ENCODE measurements around the gene PRKAR1B. TPM values are rescaled to one million over a fixed set of nuclear protein-coding genes. Genes with fewer than 3 reads are reported as not detected.

The PRKAR1B gene
- total and polyA plus RNA-seq, 10 of the 15 experiments (the other 5 are each of a cell fraction or from before 2014, with no cell fraction given) = 1.4 to 45.6 (median 19.3) TPM

GRCh38 chr7:620885-621284 lies 106.2 kb downstream of the PRKAR1B start:
- no peak overlapping the region for H3K4me3 ChIP-seq
- H3K36me3 ChIP-seq (ENCODE audit: control insufficient read depth in 2 of 2, insufficient read depth in 2 of 2, low read length in 1 of 2) = no peaks in the 10 kb centered on the region
- TF ChIP-seq CBX5 (IDR thresholded peaks at IDR 0.05; ENCODE audit: low read depth) = peak; percentile 55; the same call in 1 of the 2 replicates
- no peak for TF ChIP-seq ELK1 (IDR thresholded peaks at IDR 0.05; ENCODE audit: low read depth, low read length)
- TF ChIP-seq SPI1 (IDR thresholded peaks at IDR 0.05; ENCODE audit: borderline replicate concordance, insufficient read depth, low read depth, low read length) = no peak
- ChIA-PET SMC1A (ENCODE audit: uncharacterized antibody, unreplicated experiment) (no interaction called here), POLR2A (no interaction called here), RAD21 (ENCODE audit: unreplicated experiment) (no interaction called here), CTCF (no interaction called here)
- ATAC-seq (no peak), FAIRE-seq (no peak), DNase-seq (ENCODE audit: low read depth, low spot score) (no peak)
- no peak overlapping the region for H3K4me2 ChIP-seq (ENCODE audit: control insufficient read depth, insufficient read depth)
- no peak overlapping the region for H3K27ac ChIP-seq (ENCODE audit: control insufficient read depth, insufficient read depth)
- no peaks in the 10 kb centered on the region for H3K4me1 ChIP-seq (ENCODE audit: control insufficient read depth, insufficient read depth, low read length)
- intact Hi-C loops (cut with micrococcal nuclease; ENCODE audit: unreplicated experiment) (no loop called here), in situ Hi-C loops (cut with MboI) (no loop called here)
- no TSS peak for BruUV-seq (replicated peaks)
- H3K9ac ChIP-seq (ENCODE audit: control insufficient read depth, insufficient read depth, low read length) = no peak overlapping the region
- no peaks in the 10 kb centered on the region for H3K79me2 ChIP-seq (ENCODE audit: control insufficient read depth, insufficient read depth, low read length)
- H3K9me3 ChIP-seq (replicated peaks; ENCODE audit: control insufficient read depth, insufficient read depth, low read length) = peaks cover 10% of the 10 kb centered on the region; the same call in 2 of the 3 replicates
- H4K20me1 ChIP-seq (ENCODE audit: control insufficient read depth, insufficient read depth) = no peaks in the 10 kb centered on the region
- no peaks in the 10 kb centered on the region for H3K27me3 ChIP-seq (replicated peaks in 1 of 2; ENCODE audit: control insufficient read depth in 2 of 2, insufficient read depth in 2 of 2, low read length in 1 of 2)
- no peak overlapping the region for H2AFZ ChIP-seq (ENCODE audit: control insufficient read depth, low read depth, low read length)

- H3K79me2 ChIP-seq (ENCODE audit: control insufficient read depth, insufficient read depth, low read length) = no peaks in the 10 kb centered on the region
- H3K9me3 ChIP-seq (replicated peaks; ENCODE audit: control insufficient read depth, insufficient read depth, low read length) = peaks cover 10% of the 10 kb centered on the region; the same call in 2 of the 3 replicates
- no peak for ATAC-seq
- FAIRE-seq = no peak
- no peak for DNase-seq (ENCODE audit: low read depth, low spot score)
- H3K36me3 ChIP-seq (ENCODE audit: control insufficient read depth in 2 of 2, insufficient read depth in 2 of 2, low read length in 1 of 2) = no peaks in the 10 kb centered on the region
- SMC1A ChIA-PET (ENCODE audit: uncharacterized antibody, unreplicated experiment) = no interaction called here
- no peaks in the 10 kb centered on the region for H3K27me3 ChIP-seq (replicated peaks in 1 of 2; ENCODE audit: control insufficient read depth in 2 of 2, insufficient read depth in 2 of 2, low read length in 1 of 2)
- no TSS peak for BruUV-seq (replicated peaks)
- intact Hi-C loops (cut with micrococcal nuclease; ENCODE audit: unreplicated experiment) = no loop called here
- POLR2A ChIA-PET = no interaction called here
- no peak overlapping the region for H3K4me2 ChIP-seq (ENCODE audit: control insufficient read depth, insufficient read depth)
- no peak overlapping the region for H3K9ac ChIP-seq (ENCODE audit: control insufficient read depth, insufficient read depth, low read length)
- RAD21 ChIA-PET (ENCODE audit: unreplicated experiment) = no interaction called here
- H2AFZ ChIP-seq (ENCODE audit: control insufficient read depth, low read depth, low read length) = no peak overlapping the region
- no peaks in the 10 kb centered on the region for H4K20me1 ChIP-seq (ENCODE audit: control insufficient read depth, insufficient read depth)
- H3K27ac ChIP-seq (ENCODE audit: control insufficient read depth, insufficient read depth) = no peak overlapping the region
- H3K4me1 ChIP-seq (ENCODE audit: control insufficient read depth, insufficient read depth, low read length) = no peaks in the 10 kb centered on the region
- 46% methylated on average over 5 of the region's 5 CpGs for WGBS (ENCODE audit: insufficient coverage, insufficient replicate concordance, low lambda C conversion rate, missing lambda C conversion rate)
- no peak overlapping the region for H3K4me3 ChIP-seq
- in situ Hi-C loops (cut with MboI) = no loop called here
- CTCF ChIA-PET = no interaction called here
- TF ChIP-seq IRF5 (IDR thresholded peaks at IDR 0.05; ENCODE audit: borderline replicate concordance) = no peak
- no peak for TF ChIP-seq TCF3 (IDR thresholded peaks at IDR 0.05; ENCODE audit: borderline replicate concordance, insufficient read depth, low read depth, low read length)
- no peak for TF ChIP-seq ATF3 (IDR thresholded peaks at IDR 0.05; ENCODE audit: borderline replicate concordance, extremely low read depth, low read depth, low read length)
- TF ChIP-seq CREM (IDR thresholded peaks at IDR 0.05; ENCODE audit: low read depth) = no peak
- TF ChIP-seq POLR2A (IDR thresholded peaks at IDR 0.05; ENCODE audit: low read depth, low read length) = no peak
- peak; percentile 31; the same call in 1 of the 2 replicates for TF ChIP-seq JUNB (IDR thresholded peaks at IDR 0.05)
- TF ChIP-seq CEBPZ (IDR thresholded peaks at IDR 0.05; ENCODE audit: low read depth, low read length) = no peak
- no peak for TF ChIP-seq ETV6 (conservative IDR thresholded peaks at IDR 0.05 in 1 of 2, IDR thresholded peaks at IDR 0.05 in 1 of 2; ENCODE audit: borderline replicate concordance in 1 of 2, low read depth in 1 of 2)
- TF ChIP-seq EGR1 (IDR thresholded peaks at IDR 0.05; ENCODE audit: borderline replicate concordance in 1 of 2, low read depth in 2 of 2, low read length in 2 of 2) = no peak
Measured at GRCh38 chr7:620056-620455, 107.0 kb downstream of the PRKAR1B start.

Data from GM12878 (cell line).